ENCODE results near the gene SLC1A3. TPM values are rescaled to one million over a fixed set of nuclear protein-coding genes. Genes with fewer than 3 reads are reported as not detected.
A peak's percentile ranks its signal among the peaks of the same experiment; 100 is the strongest.

The SLC1A3 gene
- total RNA-seq, 1 donor from 2014 or later: 19.4 TPM

- ATAC-seq: no peak
- intact Hi-C loops (cut with DNase I): no loop called here
- DNase-seq (ENCODE audit: low spot score): no peak
Measured at GRCh38 chr5:36726317-36726716, 119.9 kb downstream of the SLC1A3 start.

- no peak for DNase-seq (ENCODE audit: low spot score)
- ATAC-seq: no peak
- intact Hi-C loops (cut with DNase I): no loop called here
Measured at GRCh38 chr5:36726767-36727166, 120.4 kb downstream of the SLC1A3 start.

- intact Hi-C loops (cut with DNase I): no loop called here
- ATAC-seq (peak; percentile 56), DNase-seq (ENCODE audit: low spot score) (no peak)
Measured at GRCh38 chr5:36728697-36729543, 122.5 kb downstream of the SLC1A3 start.

- intact Hi-C loops (cut with DNase I): no loop called here
Measured at GRCh38 chr5:36730537-36731216, 124.3 kb downstream of the SLC1A3 start.

DNA sequence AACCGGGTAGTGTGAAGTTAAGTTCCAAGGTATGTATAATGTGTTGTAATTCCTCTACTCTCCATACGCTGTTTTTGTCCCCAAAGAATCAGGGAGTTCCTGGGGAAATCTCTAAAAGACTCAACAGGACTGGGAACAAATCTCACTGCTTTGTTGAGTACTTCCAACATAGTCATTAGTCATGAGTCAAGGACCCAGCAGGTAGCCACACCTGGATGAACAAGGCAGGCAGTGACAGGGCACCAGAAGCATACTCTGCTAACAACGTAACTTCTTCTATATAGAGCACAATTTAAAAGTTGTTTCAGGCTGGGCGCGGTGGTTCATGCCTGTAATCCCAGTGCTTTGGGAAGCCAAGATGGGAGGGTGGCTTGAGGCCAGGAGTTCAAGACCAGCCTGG, 126.8 kb downstream of the SLC1A3 start:
- no peak for ATAC-seq
- intact Hi-C loops (cut with DNase I): no loop called here
- no peak for DNase-seq (ENCODE audit: low spot score)

More at GRCh38 chr5:36730537-36731216, 124.3 kb downstream of the SLC1A3 start:
- ATAC-seq (no peak), DNase-seq (ENCODE audit: low spot score) (no peak)

DNA sequence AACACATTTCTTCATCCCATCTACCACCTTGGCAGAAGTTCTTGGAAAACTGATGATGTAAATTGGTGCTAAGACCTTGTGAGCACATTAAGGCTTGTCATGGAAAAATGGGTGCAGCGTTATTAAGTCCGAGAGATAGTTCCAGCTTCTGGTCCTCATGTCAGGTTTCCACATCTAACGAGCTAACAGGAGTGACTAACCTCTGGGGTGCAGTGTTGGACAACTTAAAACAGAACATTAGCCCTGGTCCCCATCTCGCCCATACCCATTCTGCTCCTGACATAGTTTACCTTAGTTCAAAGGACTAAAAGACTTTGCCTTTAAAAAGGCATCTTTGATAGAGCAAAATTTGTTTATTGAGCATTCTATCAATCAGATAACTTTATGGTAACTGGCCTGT, 128.0 kb downstream of the SLC1A3 start:
- intact Hi-C loops (cut with DNase I): no loop called here
- ATAC-seq: peak; percentile 50
- DNase-seq (ENCODE audit: low spot score): no peak

DNA sequence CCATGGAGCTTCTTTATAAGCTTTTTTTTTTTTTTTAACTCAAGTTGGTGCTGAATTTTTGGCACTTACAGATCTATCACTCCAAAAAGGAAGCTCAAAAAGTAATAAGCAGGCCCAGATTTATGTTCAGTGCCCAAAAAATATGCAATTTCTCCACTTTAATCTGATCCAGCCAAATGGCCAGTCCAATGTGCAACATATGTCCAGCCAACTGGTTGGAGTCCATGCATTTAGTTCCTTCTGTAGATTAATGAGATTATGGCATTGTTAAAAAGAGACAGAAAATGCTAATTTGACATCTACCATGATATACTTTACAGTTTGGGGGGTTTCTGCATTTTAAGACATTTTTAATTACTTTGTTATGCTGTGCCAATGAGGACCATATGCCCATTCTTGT, 129.5 kb downstream of the SLC1A3 start:
- no peak for ATAC-seq
- intact Hi-C loops (cut with DNase I): no loop called here
- no peak for DNase-seq (ENCODE audit: low spot score)
